Measurements from ENCODE around the gene REN. TPM values are rescaled to one million over a fixed set of nuclear protein-coding genes. Genes with fewer than 3 reads are reported as not detected.
A peak's percentile ranks its signal among the peaks of the same experiment; 100 is the strongest.

REN gene
- total RNA-seq, 3 donors from 2014 or later = not detected

DNA sequence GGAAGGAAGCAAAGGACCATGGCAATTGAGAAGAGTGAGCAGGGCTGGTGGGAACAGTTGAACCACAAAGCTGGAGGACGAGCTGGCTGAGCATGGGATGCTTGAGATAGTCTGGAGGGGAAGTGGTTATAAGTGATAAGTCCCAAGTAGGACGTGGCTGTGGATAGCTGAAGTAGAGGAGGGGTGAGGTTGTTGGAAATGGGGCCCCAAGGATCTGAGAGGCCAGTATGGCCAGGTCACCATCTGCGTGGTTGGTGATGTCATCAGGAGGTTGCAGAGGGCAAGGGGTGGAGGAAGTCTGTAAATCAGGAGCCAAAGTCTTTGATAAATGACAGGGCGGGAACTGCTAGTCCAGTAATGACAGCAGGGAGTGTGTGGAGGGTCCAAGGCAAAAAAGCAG is 11.0 kb upstream of the REN start:
- H3K36me3 Mint-ChIP-seq (ENCODE audit: insufficient read depth) = no peaks in the 10 kb centered on the region
- no peak overlapping the region for H3K4me3 Mint-ChIP-seq
- no peaks in the 10 kb centered on the region for H3K4me1 Mint-ChIP-seq (ENCODE audit: low read depth)
- peaks cover 4% of the 10 kb centered on the region for H3K9me3 Mint-ChIP-seq
- ATAC-seq (no peak), DNase-seq (no peak)
- H3K27me3 Mint-ChIP-seq (ENCODE audit: low read depth) = peaks cover 4% of the 10 kb centered on the region

GRCh38 chr1:204176049-204176448 is 9.9 kb upstream of the REN start:
- Mint-ChIP-seq H3K27me3 (ENCODE audit: low read depth) (peaks cover 4% of the 10 kb centered on the region), H3K36me3 (ENCODE audit: insufficient read depth) (no peaks in the 10 kb centered on the region), H3K9me3 (peaks cover 7% of the 10 kb centered on the region), H3K4me3 (no peak overlapping the region), H3K4me1 (ENCODE audit: low read depth) (no peaks in the 10 kb centered on the region)
- DNase-seq = no peak
- no peak for ATAC-seq

- peaks cover 12% of the 10 kb centered on the region for H3K9me3 Mint-ChIP-seq
- H3K4me1 Mint-ChIP-seq (ENCODE audit: low read depth) = no peaks in the 10 kb centered on the region
- H3K36me3 Mint-ChIP-seq (ENCODE audit: insufficient read depth) = no peaks in the 10 kb centered on the region
- no peak for ATAC-seq
- H3K27me3 Mint-ChIP-seq (ENCODE audit: low read depth) = peaks cover 4% of the 10 kb centered on the region
- no peak overlapping the region for H3K4me3 Mint-ChIP-seq
- DNase-seq = no peak
Measured at GRCh38 chr1:204174958-204175357, 8.8 kb upstream of the REN start.

DNA sequence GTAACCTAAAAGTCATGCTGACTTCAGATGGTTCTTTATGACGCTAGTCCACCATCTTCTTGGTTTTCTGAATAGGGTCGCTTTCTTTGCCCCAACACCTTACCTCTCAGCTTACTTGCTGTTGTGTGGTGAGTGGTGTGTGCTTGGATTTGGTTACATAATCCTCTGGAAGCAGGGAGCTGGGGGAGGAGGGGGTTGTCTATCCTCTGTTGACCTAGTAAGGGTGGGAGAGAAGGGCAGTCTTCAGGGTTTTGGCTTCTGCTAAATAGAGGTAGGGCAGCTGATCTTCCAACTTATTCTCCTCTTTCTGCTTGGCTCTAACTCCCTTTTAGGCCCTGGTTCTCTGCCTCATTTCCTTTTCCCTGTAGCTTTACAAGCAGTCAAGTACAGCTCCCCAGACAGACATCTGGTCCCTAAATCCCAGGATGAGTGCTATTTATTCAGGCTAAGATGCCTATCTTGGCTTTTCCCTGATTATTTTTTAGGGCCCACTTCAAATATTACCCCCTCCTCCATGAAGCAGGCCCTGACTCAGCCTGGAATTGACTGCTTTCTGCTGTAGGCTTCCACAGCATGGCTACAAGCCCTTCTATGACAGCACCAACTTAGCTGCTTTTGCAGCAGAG is 6.4 kb upstream of the REN start:
- Mint-ChIP-seq H3K4me3 (no peak overlapping the region), H3K4me1 (ENCODE audit: low read depth) (no peaks in the 10 kb centered on the region), H3K27me3 (ENCODE audit: low read depth) (peaks cover 4% of the 10 kb centered on the region), H3K36me3 (ENCODE audit: insufficient read depth) (no peaks in the 10 kb centered on the region), H3K9me3 (peaks cover 24% of the 10 kb centered on the region)
- ATAC-seq (no peak), DNase-seq (no peak)

DNA sequence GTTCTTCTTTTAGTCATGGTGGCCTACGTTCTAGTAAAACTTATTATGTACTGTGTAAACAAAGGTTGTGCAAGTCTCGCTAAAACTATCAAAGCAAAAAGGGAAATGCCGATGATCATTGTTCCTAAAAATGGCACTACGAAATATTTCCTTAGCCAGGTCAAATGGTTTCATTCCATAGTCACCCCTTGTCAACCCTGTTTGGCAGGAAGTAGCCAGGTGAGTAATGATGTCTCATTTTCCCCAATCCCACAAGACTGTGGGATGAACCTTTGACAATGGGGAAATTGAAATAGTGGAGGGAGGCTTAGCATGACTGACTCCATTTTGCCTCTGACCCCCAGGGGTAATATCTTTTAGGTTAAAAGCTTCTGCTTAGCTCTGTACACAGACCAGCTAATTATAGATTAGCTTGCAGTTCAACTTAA is 5.6 kb upstream of the REN start:
- Mint-ChIP-seq H3K4me1 (ENCODE audit: low read depth) (no peaks in the 10 kb centered on the region), H3K4me3 (no peak overlapping the region), H3K9me3 (peaks cover 27% of the 10 kb centered on the region), H3K27me3 (ENCODE audit: low read depth) (peaks cover 4% of the 10 kb centered on the region), H3K36me3 (ENCODE audit: insufficient read depth) (no peaks in the 10 kb centered on the region)
- no peak for ATAC-seq
- no peak for DNase-seq

- Mint-ChIP-seq H3K36me3 (ENCODE audit: insufficient read depth) (no peaks in the 10 kb centered on the region), H3K4me1 (ENCODE audit: low read depth) (no peaks in the 10 kb centered on the region), H3K27me3 (ENCODE audit: low read depth) (peaks cover 6% of the 10 kb centered on the region), H3K9me3 (peaks cover 27% of the 10 kb centered on the region), H3K4me3 (no peak overlapping the region)
- ATAC-seq (no peak), DNase-seq (no peak)
Measured at GRCh38 chr1:204170494-204171155, 4.5 kb upstream of the REN start.

- Mint-ChIP-seq H3K4me3 (no peak overlapping the region), H3K27me3 (ENCODE audit: low read depth) (peaks cover 7% of the 10 kb centered on the region), H3K9me3 (peaks cover 27% of the 10 kb centered on the region), H3K36me3 (ENCODE audit: insufficient read depth) (no peaks in the 10 kb centered on the region), H3K4me1 (ENCODE audit: low read depth) (no peaks in the 10 kb centered on the region)
- ATAC-seq (no peak), DNase-seq (no peak)
Measured at GRCh38 chr1:204169858-204170257, 3.7 kb upstream of the REN start.

DNA sequence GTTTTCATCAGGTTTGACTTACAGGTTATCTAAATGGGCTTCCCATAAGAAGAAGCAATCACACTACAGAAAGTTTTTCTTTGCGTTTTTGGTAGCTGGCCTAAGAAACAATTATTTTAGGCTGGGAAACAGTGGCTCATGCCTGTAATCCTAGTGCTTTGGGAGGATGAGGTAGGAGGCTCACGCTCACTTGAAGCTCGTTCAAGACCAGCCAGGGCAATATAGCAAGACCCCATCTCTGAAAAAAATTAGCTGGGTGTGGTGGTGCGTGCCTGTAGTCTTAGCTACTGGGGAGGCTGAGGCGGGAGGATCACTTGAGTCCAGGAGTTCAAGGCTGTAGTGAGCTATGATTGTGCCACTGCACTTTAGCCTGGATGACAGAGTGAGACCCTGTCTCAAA is 1.6 kb upstream of the REN start:
- Mint-ChIP-seq H3K9me3 (peaks cover 23% of the 10 kb centered on the region), H3K4me1 (ENCODE audit: low read depth) (no peaks in the 10 kb centered on the region), H3K36me3 (ENCODE audit: insufficient read depth) (no peaks in the 10 kb centered on the region), H3K4me3 (no peak overlapping the region), H3K27me3 (ENCODE audit: low read depth) (peaks cover 5% of the 10 kb centered on the region)
- no peak for DNase-seq
- no peak for ATAC-seq

- Mint-ChIP-seq H3K27me3 (ENCODE audit: low read depth) (peaks cover 14% of the 10 kb centered on the region), H3K4me1 (ENCODE audit: low read depth) (no peaks in the 10 kb centered on the region), H3K4me3 (no peak overlapping the region), H3K9me3 (peaks cover 4% of the 10 kb centered on the region), H3K36me3 (ENCODE audit: insufficient read depth) (no peaks in the 10 kb centered on the region)
- DNase-seq = peak; percentile 82
- peak; percentile 94 to 99 for ATAC-seq
Measured at GRCh38 chr1:204162494-204163074, 3.6 kb downstream of the REN start.

DNA sequence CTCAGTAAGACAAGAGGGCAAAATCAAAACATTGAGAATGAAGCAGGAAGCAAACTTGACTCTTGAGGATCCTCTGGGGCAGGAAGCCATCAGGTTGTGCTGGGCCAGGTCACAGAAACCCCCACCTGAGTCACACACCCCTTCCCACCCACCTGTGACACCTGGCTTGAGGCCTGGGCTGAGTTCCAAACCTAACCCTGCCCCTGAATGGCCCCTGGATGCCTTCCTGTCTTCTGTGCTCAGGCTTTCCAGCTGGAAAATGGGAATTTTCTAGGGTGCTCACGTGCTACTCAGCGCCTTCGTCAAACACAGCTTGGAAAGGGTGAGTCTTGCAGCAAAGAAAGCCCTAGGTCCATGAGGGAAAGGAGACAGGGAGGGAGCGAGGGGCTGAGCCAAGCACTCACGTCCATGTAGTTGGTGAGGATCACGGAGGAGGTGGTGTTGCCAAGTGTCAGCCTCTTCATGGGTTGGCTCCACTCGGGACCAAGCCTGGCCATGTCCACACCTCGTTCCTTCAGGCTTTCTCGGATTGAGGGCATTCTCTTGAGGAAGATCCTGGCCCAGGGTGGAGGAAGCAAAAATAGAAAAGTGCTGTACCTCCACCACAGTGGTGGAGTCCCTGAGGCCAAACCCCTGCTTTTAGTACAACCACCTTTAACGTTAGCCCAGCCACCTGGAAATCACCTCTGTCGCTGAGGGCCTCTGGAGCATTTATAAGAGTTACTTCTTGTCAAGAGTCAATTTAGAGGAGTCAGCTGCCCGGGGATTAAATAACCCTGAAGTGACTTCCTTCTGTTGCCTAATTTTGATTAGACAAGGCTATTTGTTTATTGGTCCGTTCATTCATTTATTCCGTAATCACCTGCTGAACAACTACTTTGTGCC is 4.3 kb downstream of the REN start:
- Mint-ChIP-seq H3K4me3 (no peak overlapping the region), H3K9me3 (no peaks in the 10 kb centered on the region), H3K4me1 (ENCODE audit: low read depth) (no peaks in the 10 kb centered on the region), H3K36me3 (ENCODE audit: insufficient read depth) (no peaks in the 10 kb centered on the region), H3K27me3 (ENCODE audit: low read depth) (peaks cover 14% of the 10 kb centered on the region)
- no peak for ATAC-seq
- no peak for DNase-seq

DNA sequence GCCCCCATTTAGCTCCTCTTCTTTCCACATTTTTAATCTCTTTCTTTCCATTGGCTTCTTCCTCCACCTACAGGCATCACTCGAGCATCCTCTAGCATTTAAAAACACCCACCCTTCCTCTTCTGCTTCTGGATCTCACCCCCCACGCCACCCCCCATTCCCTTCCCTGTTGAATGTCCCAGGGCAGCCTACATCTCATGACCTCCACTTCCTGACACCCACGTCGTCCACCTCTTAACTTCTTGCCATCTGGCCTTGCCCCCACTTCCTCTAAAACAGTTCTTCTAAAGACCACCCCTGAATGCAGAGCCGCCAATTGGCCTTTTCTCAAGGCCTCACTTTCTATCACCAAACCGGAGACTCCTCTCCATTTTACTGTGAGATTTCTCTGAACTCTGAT is 8.2 kb downstream of the REN start:
- no peak for ATAC-seq
- Mint-ChIP-seq H3K4me3 (no peak overlapping the region), H3K9me3 (no peaks in the 10 kb centered on the region), H3K4me1 (ENCODE audit: low read depth) (no peaks in the 10 kb centered on the region), H3K36me3 (ENCODE audit: insufficient read depth) (no peaks in the 10 kb centered on the region), H3K27me3 (ENCODE audit: low read depth) (peaks cover 9% of the 10 kb centered on the region)
- DNase-seq = no peak

DNA sequence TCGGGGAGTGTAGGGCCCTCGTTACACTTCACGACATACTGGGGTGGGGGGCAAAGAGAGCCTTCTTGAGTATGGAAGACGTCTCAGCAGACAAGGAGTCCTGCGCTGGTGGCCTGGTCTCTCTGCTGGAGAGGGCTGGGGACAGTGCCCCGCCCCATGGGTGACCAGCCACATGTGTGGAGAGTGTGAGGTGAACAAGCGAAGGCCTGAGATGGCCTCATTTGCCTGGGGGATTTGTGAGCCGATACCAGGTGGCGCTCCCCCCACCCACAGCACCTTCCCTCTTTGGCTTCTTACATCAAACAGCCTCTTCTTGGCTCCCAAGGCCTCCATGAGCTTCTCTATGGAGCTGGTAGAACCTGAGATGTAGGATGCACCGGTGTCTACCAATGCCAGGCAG is 10.3 kb downstream of the REN start:
- no peaks in the 10 kb centered on the region for H3K36me3 Mint-ChIP-seq (ENCODE audit: insufficient read depth)
- H3K4me1 Mint-ChIP-seq (ENCODE audit: low read depth) = peaks cover under 1% of the 10 kb centered on the region
- DNase-seq (no peak), ATAC-seq (no peak)
- no peak overlapping the region for H3K4me3 Mint-ChIP-seq
- no peaks in the 10 kb centered on the region for H3K9me3 Mint-ChIP-seq
- H3K27me3 Mint-ChIP-seq (ENCODE audit: low read depth) = peaks cover 4% of the 10 kb centered on the region

DNA sequence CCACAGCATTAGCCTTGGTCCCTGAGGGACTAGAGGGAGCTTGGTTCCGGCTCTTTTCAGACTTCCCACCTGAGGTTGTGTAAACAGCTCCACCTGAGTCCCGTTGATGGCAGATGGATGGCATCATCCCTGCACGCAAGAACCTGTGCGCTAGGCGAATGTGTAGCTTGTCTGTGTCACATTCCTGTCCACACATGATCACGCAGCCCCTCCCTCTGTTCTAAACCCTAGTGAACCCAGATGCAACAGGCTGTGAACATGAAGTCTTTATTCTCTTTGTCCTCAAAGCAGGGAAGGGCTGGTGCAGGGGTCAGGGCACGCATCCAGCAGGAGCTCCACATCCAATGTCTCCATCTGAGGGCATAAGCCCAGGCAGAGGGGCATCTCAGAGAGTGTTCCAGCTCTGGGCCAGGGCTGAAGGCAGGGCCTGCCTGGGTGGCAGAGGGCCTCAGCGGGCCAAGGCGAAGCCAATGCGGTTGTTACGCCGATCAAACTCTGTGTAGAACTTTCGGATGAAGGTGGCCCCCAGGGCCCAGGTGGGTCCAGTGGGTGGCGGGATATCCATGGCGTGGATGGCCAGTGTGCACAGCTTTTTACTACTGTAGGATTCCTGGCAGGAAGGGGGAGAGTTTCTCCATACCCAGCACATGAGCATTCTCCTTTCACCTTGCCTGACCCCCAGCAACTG is 11.4 kb downstream of the REN start:
- H3K4me3 Mint-ChIP-seq = no peak overlapping the region
- no peak for DNase-seq

DNA sequence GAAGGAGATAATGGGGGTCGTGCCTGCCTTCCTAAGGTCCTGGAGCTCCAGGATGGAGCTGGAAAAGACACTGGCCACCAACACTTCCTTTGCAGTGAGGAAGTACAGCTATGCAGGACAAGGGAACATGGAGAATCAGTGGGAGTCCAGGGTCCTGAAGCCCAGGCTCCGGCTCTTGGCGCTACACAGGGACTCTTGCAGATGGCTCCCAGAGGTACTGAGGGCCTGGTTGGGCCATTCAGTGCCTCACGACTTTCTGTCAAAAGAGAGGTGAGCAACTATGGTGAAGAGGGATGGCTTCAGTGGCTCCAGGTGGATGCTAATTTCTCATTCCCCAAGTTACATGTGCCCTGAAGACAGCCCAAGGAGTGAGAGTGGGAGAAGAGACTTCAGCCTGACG is 12.5 kb downstream of the REN start:
- H3K9me3 Mint-ChIP-seq = no peaks in the 10 kb centered on the region
- H3K4me3 Mint-ChIP-seq = no peak overlapping the region
- H3K36me3 Mint-ChIP-seq (ENCODE audit: insufficient read depth) = no peaks in the 10 kb centered on the region
- H3K27me3 Mint-ChIP-seq (ENCODE audit: low read depth) = no peaks in the 10 kb centered on the region
- DNase-seq (no peak), ATAC-seq (no peak)
- peaks cover 2% of the 10 kb centered on the region for H3K4me1 Mint-ChIP-seq (ENCODE audit: low read depth)

More for the DNA sequence above, 11.4 kb downstream of the REN start:
- H3K27me3 Mint-ChIP-seq (ENCODE audit: low read depth) = peaks cover 1% of the 10 kb centered on the region
- H3K36me3 Mint-ChIP-seq (ENCODE audit: insufficient read depth) = no peaks in the 10 kb centered on the region
- no peak for ATAC-seq
- H3K9me3 Mint-ChIP-seq = no peaks in the 10 kb centered on the region
- peaks cover 2% of the 10 kb centered on the region for H3K4me1 Mint-ChIP-seq (ENCODE audit: low read depth)
